NCI-H524 treated with DMSO at 0.1 percent for 48 hours (cell line): Measurements from ENCODE around the gene C2orf76.
"Not testable (repeated sequence)": the region's sequence is repeated elsewhere in the genome, so short reads cannot be mapped to it uniquely, and the experiment has no call there.

ENCODE experiments used
- DNase-seq: peaks from one replicate; lab custom pipeline; 2025; lab: John Stamatoyannopoulos, UW

C2orf76 gene

GRCh38 chr2:119377294-119377992, 10.8 kb upstream of the C2orf76 start:
- DNase-seq = no peak

GRCh38 chr2:119376810-119377209, 10.2 kb upstream of the C2orf76 start:
- DNase-seq = no peak

GRCh38 chr2:119376406-119376805, 9.8 kb upstream of the C2orf76 start:
- not testable (repeated sequence) for DNase-seq

GRCh38 chr2:119373907-119374745, 7.5 kb upstream of the C2orf76 start:
- DNase-seq = not testable (repeated sequence)

- DNase-seq = no peak
Measured at GRCh38 chr2:119372778-119373568, 6.3 kb upstream of the C2orf76 start.

- no peak for DNase-seq
Measured at GRCh38 chr2:119371111-119371510, 4.5 kb upstream of the C2orf76 start.

GRCh38 chr2:119369845-119370244, 3.2 kb upstream of the C2orf76 start:
- DNase-seq = no peak

GRCh38 chr2:119367472-119368099, 952 bp upstream of the C2orf76 start:
- DNase-seq = no peak

GRCh38 chr2:119366161-119366648, 429 bp downstream of the C2orf76 start:
- no peak for DNase-seq

GRCh38 chr2:119365436-119365835, 1.2 kb downstream of the C2orf76 start:
- DNase-seq = no peak

GRCh38 chr2:119364798-119365197, 1.8 kb downstream of the C2orf76 start:
- no peak for DNase-seq

GRCh38 chr2:119360423-119360966, 6.1 kb downstream of the C2orf76 start:
- DNase-seq = no peak

GRCh38 chr2:119359774-119360173, 6.9 kb downstream of the C2orf76 start:
- no peak for DNase-seq

GRCh38 chr2:119354860-119355259, 11.8 kb downstream of the C2orf76 start:
- no peak for DNase-seq

GRCh38 chr2:119352357-119352756, 14.3 kb downstream of the C2orf76 start:
- no peak for DNase-seq

GRCh38 chr2:119350311-119350998, 16.2 kb downstream of the C2orf76 start:
- no peak for DNase-seq

- DNase-seq = no peak
Measured at GRCh38 chr2:119349289-119349688, 17.3 kb downstream of the C2orf76 start.

GRCh38 chr2:119341684-119342083, 24.9 kb downstream of the C2orf76 start:
- DNase-seq = no peak

- DNase-seq = no peak
Measured at GRCh38 chr2:119339562-119339923, 27.1 kb downstream of the C2orf76 start.

GRCh38 chr2:119338826-119339561, 27.6 kb downstream of the C2orf76 start:
- DNase-seq = no peak
